Measurements from ENCODE around the gene CNN1.

DNA sequence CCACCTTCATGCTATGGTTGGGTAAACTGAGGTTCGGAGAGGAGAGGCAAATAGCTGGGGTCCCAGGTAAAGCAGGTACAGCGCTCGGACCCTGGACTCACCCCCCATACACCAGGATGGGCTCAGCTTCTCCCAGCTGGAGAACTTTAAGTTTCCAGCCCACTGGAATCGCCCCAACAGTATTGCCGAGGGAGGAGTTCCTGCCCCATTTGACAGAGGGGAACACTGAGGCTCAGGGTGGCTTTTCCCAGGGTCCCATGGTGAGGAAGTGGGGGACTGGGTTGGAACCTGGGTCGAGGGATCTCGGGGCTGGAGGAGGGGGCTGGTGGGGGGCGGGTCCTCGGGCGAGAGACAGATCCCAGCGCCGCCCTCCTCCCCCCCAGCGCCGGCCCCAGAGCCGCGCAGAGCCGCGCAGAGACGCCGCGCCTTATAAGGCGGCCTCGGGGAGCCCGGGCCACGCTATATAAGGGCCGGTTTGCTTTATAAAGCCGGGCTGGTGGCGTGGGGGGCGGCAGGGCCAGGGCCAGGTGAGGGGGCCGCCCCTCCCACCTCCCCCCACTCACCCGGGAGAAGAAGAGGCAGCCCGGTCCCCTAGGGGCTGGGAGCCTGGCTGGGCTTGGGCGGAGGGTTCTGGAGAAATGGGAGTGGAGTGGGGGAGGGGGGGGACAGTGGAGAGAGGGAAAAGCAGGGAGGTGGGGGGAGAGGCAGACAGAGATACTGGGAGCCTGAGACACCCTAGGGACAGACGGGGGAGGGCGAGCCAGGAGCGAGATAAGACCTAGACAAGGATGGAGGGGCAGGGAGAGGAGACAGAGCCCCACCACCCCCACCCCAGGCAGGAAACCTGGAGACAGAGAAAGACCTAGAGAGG lies 1.1 kb downstream of the CNN1 start:
- TF ChIP-seq EZH2 (IDR thresholded peaks at IDR 0.05) (no peak), POLR2AphosphoS5 (IDR thresholded peaks at IDR 0.05; ENCODE audit: borderline replicate concordance, low read depth, low read length) (no peak), FOXP2 (optimal IDR thresholded peaks at IDR 0.05; ENCODE audit: control extremely low read depth, extremely low read length, insufficient read depth) (no peak)
